Measurements from ENCODE around the gene PTGFR.

Gene PTGFR

DNA sequence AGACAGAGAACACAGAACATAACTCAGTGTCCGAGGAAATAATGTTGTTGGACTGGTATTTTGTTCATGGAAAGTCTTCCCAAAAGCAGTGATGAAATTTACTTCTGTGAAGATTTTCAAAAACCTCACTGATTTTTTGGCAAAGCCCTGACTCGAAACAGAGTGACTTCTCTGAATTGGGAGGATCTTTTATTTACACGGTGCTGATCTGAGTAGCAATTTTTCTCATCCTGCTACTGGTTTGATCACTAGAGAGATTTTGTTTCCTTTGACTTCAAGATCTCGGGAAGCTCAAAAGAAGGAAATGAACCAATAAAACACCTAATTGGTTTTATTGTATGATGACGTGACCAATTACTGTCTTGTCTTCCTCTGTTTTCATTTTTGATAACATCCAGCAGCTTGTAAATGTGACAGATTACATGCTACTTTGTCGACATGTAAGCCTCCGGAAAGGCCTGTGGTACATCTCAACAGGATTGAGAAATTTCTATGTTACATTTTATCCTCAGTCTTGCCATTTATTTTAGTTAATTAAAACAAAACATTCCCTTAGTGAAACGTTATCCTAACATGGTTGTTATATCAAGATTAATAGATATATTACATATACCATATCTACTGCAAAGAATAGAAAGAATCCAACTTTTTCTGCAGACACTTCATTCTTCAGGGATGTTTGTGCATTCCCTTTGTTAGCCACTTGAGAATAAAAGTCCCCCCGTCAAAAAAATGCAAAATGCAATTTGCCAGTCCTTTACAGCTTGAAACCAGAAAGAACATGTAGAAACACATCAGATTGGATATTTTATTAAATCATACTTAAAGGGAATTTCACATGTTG, 86.7 kb downstream of the PTGFR start:
- no peak for FAIRE-seq
- no peak for DNase-seq (ENCODE audit: insufficient read length, low spot score)

DNA sequence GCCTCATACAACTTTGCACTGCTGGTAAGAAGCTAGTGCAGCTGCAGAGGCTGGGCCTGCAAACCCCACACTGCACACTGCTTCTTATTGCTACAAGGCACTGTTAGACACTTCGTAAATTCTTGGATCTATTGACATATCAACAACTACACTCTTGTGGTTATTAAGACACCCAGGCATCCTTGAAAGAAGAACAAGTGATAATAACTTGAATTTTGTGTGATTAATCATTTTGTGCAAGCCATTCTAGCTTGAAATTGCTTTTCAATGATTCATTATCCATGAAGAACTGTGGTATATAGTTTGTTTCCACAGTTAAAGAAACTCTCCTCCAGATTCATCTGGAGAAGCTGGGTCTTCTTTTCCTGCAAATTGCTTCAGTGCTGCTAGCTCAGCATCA, 95.8 kb downstream of the PTGFR start:
- DNase-seq (ENCODE audit: insufficient read length, low spot score) = no peak
- FAIRE-seq = no peak

DNA sequence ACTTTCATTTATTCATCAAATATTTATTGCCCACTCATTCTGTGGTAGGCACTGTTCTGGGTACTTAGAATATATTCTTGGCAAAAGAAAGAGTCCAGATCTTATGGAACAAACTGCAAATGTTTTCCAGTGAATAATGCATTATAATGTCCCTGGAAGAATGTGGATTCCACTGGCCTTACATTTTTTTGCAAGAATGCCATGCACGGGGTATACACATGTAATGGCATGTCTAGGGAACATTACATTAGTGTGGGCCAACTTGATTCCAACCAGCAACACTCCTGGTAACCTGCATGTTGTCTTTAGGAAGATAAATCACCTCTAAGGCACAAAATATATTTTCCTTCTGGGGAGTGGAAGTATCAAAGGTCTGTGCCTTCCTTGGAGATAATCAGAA, 96.4 kb downstream of the PTGFR start:
- FAIRE-seq = no peak

More for the DNA sequence above, 96.4 kb downstream of the PTGFR start:
- DNase-seq (ENCODE audit: insufficient read length, low spot score) = no peak
